ENCODE results near the gene RANBP10.

- TF ChIP-seq POLR2A (IDR thresholded peaks at IDR 0.05): no peak
- TF ChIP-seq CTCF (IDR thresholded peaks at IDR 0.05): no peak
Measured at GRCh38 chr16:67734731-67735201, 71.6 kb downstream of the RANBP10 start.
